Testis (tissue), 3 donors: ENCODE results near the gene MLKL. TPM values are rescaled to one million over a fixed set of nuclear protein-coding genes. Genes with fewer than 3 reads are reported as not detected.

Experiments
- DNase-seq: peaks from one replicate; pipeline ENCODE4 v3.0.0-alpha.2; 2019
- H3K27ac ChIP-seq, 2 donors: fragments of 200-600 bp; sonication (generic); one replicate each; pipeline ENCODE4 v1.5.1; 2019
- H3K27me3 ChIP-seq: fragments of 200-600 bp; sonication (generic); one replicate; pipeline ENCODE4 v1.5.1; 2019
- H3K36me3 ChIP-seq: fragments of 200-600 bp; sonication (generic); one replicate; pipeline ENCODE4 v1.5.1; 2017; ENCODE audit warnings: low read depth; ENCODE audit errors: missing control alignments
- H3K4me1 ChIP-seq: fragments of 200-600 bp; sonication (generic); one replicate; pipeline ENCODE4 v1.5.1; 2019
- H3K4me3 ChIP-seq, 2 donors: fragments of 200-600 bp; sonication (generic); one replicate each; pipeline ENCODE4 v1.5.1; 2017 to 2019
- H3K9me3 ChIP-seq: fragments of 200-600 bp; sonication (generic); one replicate; pipeline ENCODE4 v1.5.1; 2017
- CTCF ChIP-seq, 3 experiments: fragments of 450-650 bp in 2 of 3; fragments of 200-600 bp in 1 of 3; sonication (generic) in 1 of 3; IDR thresholded peaks; one replicate each; pipeline ENCODE4 v1.5.1; 2016 to 2019; ENCODE audit warnings: antibody characterized with exemption in 3 of 3, mild to moderate bottlenecking in 2 of 3, moderate library complexity in 1 of 3
- POLR2A ChIP-seq: fragments of 450-650 bp; IDR thresholded peaks from one replicate; pipeline ENCODE4 v1.6.1; 2017; ENCODE audit warnings: antibody characterized with exemption, mild to moderate bottlenecking, moderate library complexity
- WGBS, 2 donors: methylation state at CpG; one replicate each; pipeline ENCODE4 v1.1.5; 2018; 5-methylcytosine and 5-hydroxymethylcytosine counted together
- intact Hi-C: fragments of 100-400 bp; cut with DNase I; formaldehyde crosslinking; loops from one replicate; pipeline ENCODE4 v1.15.1; 2023; ENCODE audit warnings: low total_unique reads
- polyA plus RNA-seq: library from polyadenylated mRNA; stranded (reverse); fragments of 350-450 nt; fragmentation: Illumina TruSeq; extraction: RNeasy Lipid Tissue Mini Kit (QIAGEN cat#74804); gene quantifications from one replicate; pipeline ENCODE4 v1.2.3, GENCODE V29; 2014; ENCODE audit warnings: low read depth, low replicate concordance; ENCODE audit not compliant: insufficient read depth
- total RNA-seq, 2 donors: library from RNA; depleted of rRNA; stranded (reverse); fragments of >200 nt; gene quantifications; one replicate each; pipeline ENCODE4 v1.2.3, GENCODE V29; 2016

MLKL gene
- total and polyA plus RNA-seq, 3 donors from 2014 or later = 3.5 to 4.8 (median 4.5) TPM

- no peaks in the 10 kb centered on the region for H3K27me3 ChIP-seq
- H3K36me3 ChIP-seq = no peaks in the 10 kb centered on the region
- no peak overlapping the region for H3K4me3 ChIP-seq
- no peaks in the 10 kb centered on the region for H3K9me3 ChIP-seq
- DNase-seq = no peak
- no peak overlapping the region for H3K27ac ChIP-seq
- TF ChIP-seq CTCF (IDR thresholded peaks at IDR 0.05) (no peak), POLR2A (no peak)
- no peaks in the 10 kb centered on the region for H3K4me1 ChIP-seq
- intact Hi-C loops = no loop called here
- WGBS, 2 donors = 57 to 60% methylated on average over 7 to 11 of the region's 11 CpGs
These were observed 29.4 kb upstream of the MLKL start for GRCh38 chr16:74729783-74730683.

GRCh38 chr16:74727903-74728302 lies 27.2 kb upstream of the MLKL start:
- WGBS, 2 donors = 94 to 97% methylated on average over 4 of the region's 4 CpGs
- intact Hi-C loops = no loop called here
- no peaks in the 10 kb centered on the region for H3K9me3 ChIP-seq
- H3K4me3 ChIP-seq = no peak overlapping the region
- H3K36me3 ChIP-seq = no peaks in the 10 kb centered on the region
- no peak for DNase-seq
- H3K4me1 ChIP-seq = peaks cover 4% of the 10 kb centered on the region
- no peak overlapping the region for H3K27ac ChIP-seq
- no peaks in the 10 kb centered on the region for H3K27me3 ChIP-seq
- TF ChIP-seq CTCF (IDR thresholded peaks at IDR 0.05) (no peak), POLR2A (no peak)

- no peak for TF ChIP-seq POLR2A
- TF ChIP-seq CTCF (IDR thresholded peaks at IDR 0.05) = peak in 1 of 3 experiments; percentile 25
- Histone ChIP-seq H3K36me3 (no peaks in the 10 kb centered on the region), H3K9me3 (no peaks in the 10 kb centered on the region), H3K4me3 (no peak overlapping the region), H3K27ac (no peak overlapping the region), H3K4me1 (peaks cover 4% of the 10 kb centered on the region), H3K27me3 (no peaks in the 10 kb centered on the region)
- WGBS, 2 donors = 66 to 90% methylated on average over 2 of the region's 2 CpGs
- peak; percentile 42 for DNase-seq
- intact Hi-C loops = no loop called here
These were observed 26.1 kb upstream of the MLKL start for GRCh38 chr16:74726716-74727115.

- Histone ChIP-seq H3K4me1 (peaks cover 4% of the 10 kb centered on the region), H3K4me3 (no peak overlapping the region), H3K27me3 (no peaks in the 10 kb centered on the region), H3K36me3 (no peaks in the 10 kb centered on the region), H3K9me3 (no peaks in the 10 kb centered on the region), H3K27ac (no peak overlapping the region)
- TF ChIP-seq CTCF (IDR thresholded peaks at IDR 0.05) (no peak), POLR2A (no peak)
- intact Hi-C loops = no loop called here
- 95 to 99% methylated on average over 12 of the region's 12 CpGs for WGBS, 2 donors
- DNase-seq = no peak
These were observed 25.2 kb upstream of the MLKL start for GRCh38 chr16:74725651-74726455.
